Measurements from ENCODE around the gene PPFIBP1.

GRCh38 chr12:27535318-27535717, 11.3 kb downstream of the PPFIBP1 start:
- TF ChIP-seq CTCF (conservative IDR thresholded peaks at IDR 0.05; ENCODE audit: low read depth, low read length) (no peak), USF2 (IDR thresholded peaks at IDR 0.05; ENCODE audit: low read depth, low read length) (no peak), NFE2L2 (IDR thresholded peaks at IDR 0.05; ENCODE audit: low read depth, low read length) (no peak), MAFK (IDR thresholded peaks at IDR 0.05; ENCODE audit: low read depth, low read length) (no peak), RCOR1 (IDR thresholded peaks at IDR 0.05; ENCODE audit: insufficient replicate concordance, low read length) (no peak), POLR2A (IDR thresholded peaks at IDR 0.05; ENCODE audit: low read depth, low read length) (no peak), RFX5 (IDR thresholded peaks at IDR 0.05; ENCODE audit: low read depth, low read length) (no peak)

Measured in IMR-90 (cell line).